GM19193 (cell line): ENCODE data around the gene C20orf144.

Experiments used
- POLR2A ChIP-seq: IDR thresholded peaks from 4 replicates; pipeline ENCODE4 v1.6.1; 2011; ENCODE audit not compliant: insufficient read depth, insufficient read length; ENCODE audit errors: extremely low read depth

Gene C20orf144

DNA sequence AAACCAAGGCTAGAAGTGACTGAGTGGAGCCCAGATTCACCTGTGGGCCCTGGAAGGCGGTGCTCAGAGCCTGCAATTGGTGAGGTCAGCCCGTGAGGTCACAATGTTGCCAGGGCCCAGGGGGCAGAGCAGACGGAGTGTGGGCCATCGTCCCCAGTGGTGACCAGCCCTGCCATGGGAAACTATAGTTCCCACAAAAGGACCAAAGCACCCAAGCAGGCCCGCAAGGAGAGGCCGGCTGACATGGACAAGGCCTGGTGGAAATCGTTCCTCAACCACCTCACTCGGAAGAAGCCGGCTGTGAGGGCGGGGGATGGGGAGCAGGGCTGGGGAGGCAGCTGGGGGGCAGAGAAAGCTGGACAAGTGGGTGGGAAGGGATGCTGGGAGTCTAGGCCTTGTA, at the start of gene C20orf144:
TSS of gene C20orf144 (plus strand) at position 156 of the 400 bp plus-strand sequence. CDS start at position 175, 19 bp downstream.
- no peak for TF ChIP-seq POLR2A

GRCh38 chr20:33621717-33622400, 40.3 kb upstream of the C20orf144 start:
- TF ChIP-seq POLR2A: no peak

DNA sequence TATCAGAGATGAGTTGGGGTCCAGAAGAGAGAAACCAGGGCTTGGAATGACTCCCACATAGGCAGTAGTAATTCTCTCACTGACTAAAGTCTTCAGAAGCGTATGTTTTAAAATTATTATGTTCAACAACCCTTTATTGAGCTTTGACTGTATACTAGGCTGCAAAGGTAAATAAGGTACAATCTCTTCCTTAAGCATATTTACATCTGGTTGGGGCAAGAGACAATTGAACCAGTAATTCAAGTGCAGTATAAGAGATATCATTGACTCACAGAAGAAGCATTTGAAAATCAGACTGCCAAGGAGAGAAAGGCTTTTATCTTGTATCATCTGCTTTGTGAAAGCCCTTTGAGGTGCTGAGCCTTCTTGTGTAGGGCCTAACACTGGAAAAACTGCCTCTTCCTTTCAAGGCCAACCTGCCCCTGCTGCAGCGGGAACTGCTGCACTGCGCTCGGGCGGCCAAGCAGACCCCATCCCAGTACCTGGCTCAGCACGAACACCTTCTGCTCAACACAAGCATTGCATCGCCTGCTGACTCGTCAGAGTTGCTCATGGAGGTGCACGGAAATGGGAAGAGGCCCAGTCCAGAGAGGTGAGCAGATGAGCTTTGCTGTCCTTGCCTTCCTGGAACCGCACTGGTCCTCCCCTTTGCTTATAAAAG, 39.3 kb upstream of the C20orf144 start:
- TF ChIP-seq POLR2A: no peak

DNA sequence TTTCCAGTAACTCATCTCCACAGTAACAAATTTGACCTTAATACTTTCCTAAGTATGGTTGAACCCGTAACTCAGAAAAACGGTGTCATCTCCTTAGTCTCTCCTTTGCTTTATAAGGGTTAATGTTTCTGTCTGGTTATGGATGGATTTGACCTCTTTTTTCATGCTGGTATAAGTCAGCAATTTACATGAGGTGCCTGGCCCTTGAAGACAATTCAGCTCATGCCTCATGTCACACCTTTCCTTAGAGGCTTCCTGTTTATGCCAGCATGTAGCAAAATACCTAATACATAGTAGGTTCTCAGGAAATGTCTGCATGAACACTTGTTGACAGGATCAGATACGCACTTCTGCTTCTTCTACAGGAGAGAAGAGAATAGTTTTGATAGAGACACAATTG, 37.7 kb upstream of the C20orf144 start:
- no peak for TF ChIP-seq POLR2A

DNA sequence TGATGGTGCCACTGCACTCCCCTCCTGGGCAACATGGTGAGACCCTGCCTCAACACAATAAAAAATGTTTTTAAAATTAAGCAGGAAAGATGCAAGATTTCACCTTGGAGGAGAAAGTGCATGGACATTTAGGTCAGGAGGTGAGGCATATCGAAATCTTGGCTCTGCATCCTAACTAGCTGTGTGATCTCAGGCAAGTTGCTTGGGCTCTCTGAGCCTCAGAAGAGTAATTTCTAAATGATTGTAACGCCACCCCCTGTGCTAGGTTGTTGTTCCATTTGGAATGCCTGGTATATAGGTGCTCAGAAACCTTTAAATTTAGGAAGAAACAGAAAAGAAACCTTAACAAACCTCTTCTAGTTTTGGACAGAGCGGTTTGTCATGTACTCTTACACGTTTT, 35.9 kb upstream of the C20orf144 start:
- no peak for TF ChIP-seq POLR2A

- no peak for TF ChIP-seq POLR2A
Observed at GRCh38 chr20:33627577-33628216, 34.4 kb upstream of the C20orf144 start.

DNA sequence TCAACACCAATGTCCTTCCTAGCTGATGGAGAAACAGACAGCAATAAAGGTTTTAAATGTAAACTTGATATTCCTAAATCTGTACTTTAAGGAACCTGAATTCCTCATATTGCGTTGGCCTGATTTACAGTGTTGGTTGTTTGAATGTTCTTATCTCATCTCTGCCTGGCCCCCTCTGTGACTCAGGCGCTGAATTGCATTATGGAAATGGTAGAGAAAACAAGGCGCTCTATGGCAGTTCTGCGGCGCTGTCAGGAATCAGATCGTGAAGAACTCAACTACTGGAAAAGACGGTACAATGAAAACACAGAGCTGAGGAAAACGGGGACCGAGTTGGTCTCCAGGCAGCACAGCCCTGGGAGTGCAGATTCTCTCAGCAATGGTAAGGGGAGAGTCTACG, 32.6 kb upstream of the C20orf144 start:
- TF ChIP-seq POLR2A: no peak

- TF ChIP-seq POLR2A: no peak
Observed at GRCh38 chr20:33629979-33630378, 32.1 kb upstream of the C20orf144 start.

GRCh38 chr20:33630507-33630906, 31.6 kb upstream of the C20orf144 start:
- no peak for TF ChIP-seq POLR2A

DNA sequence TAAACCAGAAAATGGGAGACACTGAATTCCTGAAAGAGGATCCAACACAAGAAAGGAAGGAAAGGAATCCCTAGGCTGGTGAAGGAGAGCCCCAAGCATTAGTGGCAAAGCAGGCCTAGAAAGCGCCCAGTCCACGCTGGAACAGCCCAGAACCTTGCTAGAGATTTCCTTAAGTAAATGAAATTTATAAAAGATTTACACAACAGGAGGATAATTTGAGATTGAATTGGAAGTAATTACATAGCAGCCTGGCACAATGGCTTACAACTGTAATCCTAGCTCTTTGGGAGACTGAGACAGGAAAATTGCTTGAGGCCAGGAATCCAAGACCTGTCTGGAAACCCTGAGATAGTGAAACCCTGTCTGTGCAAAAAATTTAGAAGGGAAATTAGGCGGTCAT, 26.8 kb upstream of the C20orf144 start:
- no peak for TF ChIP-seq POLR2A

GRCh38 chr20:33636776-33637175, 25.4 kb upstream of the C20orf144 start:
- no peak for TF ChIP-seq POLR2A

GRCh38 chr20:33640287-33640686, 21.8 kb upstream of the C20orf144 start:
- no peak for TF ChIP-seq POLR2A

- no peak for TF ChIP-seq POLR2A
Observed at GRCh38 chr20:33644313-33645071, 17.6 kb upstream of the C20orf144 start.

DNA sequence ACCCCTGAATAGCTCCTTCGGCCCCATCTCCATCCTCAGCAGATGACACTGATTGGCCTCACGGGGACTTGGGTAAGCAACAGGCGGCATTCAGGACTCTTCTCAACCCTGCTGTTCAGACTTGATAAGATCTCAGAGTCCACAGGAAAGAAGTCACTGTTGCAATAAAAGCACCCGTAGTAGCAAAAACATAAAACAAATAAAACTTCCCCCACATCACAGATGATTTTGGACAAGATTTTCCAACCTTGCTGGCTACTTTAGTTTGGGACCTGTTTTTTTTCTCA, 17.1 kb upstream of the C20orf144 start:
- no peak for TF ChIP-seq POLR2A

GRCh38 chr20:33645396-33645795, 16.7 kb upstream of the C20orf144 start:
- no peak for TF ChIP-seq POLR2A
